ENCODE data around the gene HPS6. TPM values are rescaled to one million over a fixed set of nuclear protein-coding genes. Genes with fewer than 3 reads are reported as not detected.

The HPS6 gene
- total RNA-seq, 1 donor from 2014 or later = 33.0 TPM

GRCh38 chr10:102106998-102107397, 41.8 kb downstream of the HPS6 start:
- H3K36me3 ChIP-seq (ENCODE audit: control insufficient read depth, insufficient read depth, low read length) = peaks cover 2% of the 10 kb centered on the region
- DNase-seq (ENCODE audit: low read depth) = no peak
- no peak overlapping the region for H3K4me3 ChIP-seq (ENCODE audit: low read depth, low read length)
- TF ChIP-seq CTCF (IDR thresholded peaks at IDR 0.05; ENCODE audit: insufficient read depth, low read length, poor library complexity, severe bottlenecking) = no peak
- no peaks in the 10 kb centered on the region for H3K27me3 ChIP-seq (ENCODE audit: control insufficient read depth, insufficient read depth, low read length)

GRCh38 chr10:102109166-102110116, 44.3 kb downstream of the HPS6 start:
- no peak for DNase-seq (ENCODE audit: low read depth)
- Histone ChIP-seq H3K4me3 (ENCODE audit: low read depth, low read length) (no peak overlapping the region), H3K36me3 (ENCODE audit: control insufficient read depth, insufficient read depth, low read length) (peaks cover 2% of the 10 kb centered on the region), H3K27me3 (ENCODE audit: control insufficient read depth, insufficient read depth, low read length) (no peaks in the 10 kb centered on the region)
- TF ChIP-seq CTCF (IDR thresholded peaks at IDR 0.05; ENCODE audit: insufficient read depth, low read length, poor library complexity, severe bottlenecking) = no peak

- DNase-seq (ENCODE audit: low read depth) = no peak
Observed at GRCh38 chr10:102111276-102111675, 46.1 kb downstream of the HPS6 start.

GRCh38 chr10:102112210-102112817, 47.2 kb downstream of the HPS6 start:
- peak; percentile 6 for TF ChIP-seq CTCF (IDR thresholded peaks at IDR 0.05; ENCODE audit: insufficient read depth, low read length, poor library complexity, severe bottlenecking)

More at GRCh38 chr10:102111276-102111675, 46.1 kb downstream of the HPS6 start:
- no peak for TF ChIP-seq CTCF (IDR thresholded peaks at IDR 0.05; ENCODE audit: insufficient read depth, low read length, poor library complexity, severe bottlenecking)
- peaks cover 2% of the 10 kb centered on the region for H3K36me3 ChIP-seq (ENCODE audit: control insufficient read depth, insufficient read depth, low read length)
- H3K4me3 ChIP-seq (ENCODE audit: low read depth, low read length) = no peak overlapping the region
- H3K27me3 ChIP-seq (ENCODE audit: control insufficient read depth, insufficient read depth, low read length) = no peaks in the 10 kb centered on the region

GRCh38 chr10:102113261-102113955, 48.3 kb downstream of the HPS6 start:
- no peak for TF ChIP-seq CTCF (IDR thresholded peaks at IDR 0.05; ENCODE audit: insufficient read depth, low read length, poor library complexity, severe bottlenecking)
- no peak for DNase-seq (ENCODE audit: low read depth)
- Histone ChIP-seq H3K4me3 (ENCODE audit: low read depth, low read length) (peak overlapping the region; percentile 61), H3K27me3 (ENCODE audit: control insufficient read depth, insufficient read depth, low read length) (no peaks in the 10 kb centered on the region), H3K36me3 (ENCODE audit: control insufficient read depth, insufficient read depth, low read length) (peaks cover 2% of the 10 kb centered on the region)

More at GRCh38 chr10:102112210-102112817, 47.2 kb downstream of the HPS6 start:
- DNase-seq (ENCODE audit: low read depth) = no peak
- Histone ChIP-seq H3K36me3 (ENCODE audit: control insufficient read depth, insufficient read depth, low read length) (peaks cover 2% of the 10 kb centered on the region), H3K27me3 (ENCODE audit: control insufficient read depth, insufficient read depth, low read length) (no peaks in the 10 kb centered on the region), H3K4me3 (ENCODE audit: low read depth, low read length) (no peak overlapping the region)
